GM13977 (cell line): ENCODE data around the gene ULK2.
A peak's percentile ranks its signal among the peaks of the same experiment; 100 is the strongest.

Experiments
- DNase-seq: peaks from one replicate; pipeline ENCODE4 v3.0.0; 2012; ENCODE audit warnings: low spot score
- CTCF ChIP-seq: IDR thresholded peaks from 2 replicates; pipeline ENCODE4 v1.5.1; 2012; ENCODE audit warnings: mild to moderate bottlenecking, control low read depth; ENCODE audit not compliant: insufficient read depth; ENCODE audit errors: extremely low read depth, missing control alignments
- in situ Hi-C: fragments of 300-500 bp; cut with MboI; formaldehyde crosslinking; loops from one replicate; pipeline ENCODE4 v1.12.0; 2022; ENCODE audit warnings: low sequenced_read_pairs, low pct_unique_long_range_greater_than_20kb, mixed read lengths, inconsistent platforms; ENCODE audit not compliant: unreplicated experiment

The ULK2 gene

GRCh38 chr17:19867329-19868078 is at the start of gene ULK2:
ULK2 (minus strand) TSS chr17:19867936; CDS start chr17:19867417, 519 bp downstream.
- DNase-seq, result peak; percentile 77
- in situ Hi-C loops, result loop anchor here (10.0 kb wide), 1 partner anchor 63 kb away; no protein-coding TSS in a partner anchor
- peak; percentile 13 for TF ChIP-seq CTCF

- DNase-seq, result no peak
- no peak for TF ChIP-seq CTCF
- in situ Hi-C loops, result no loop called here
Measured at GRCh38 chr17:19915245-19915978, 47.7 kb upstream of the ULK2 start.

GRCh38 chr17:19911033-19911432 is 43.3 kb upstream of the ULK2 start:
- in situ Hi-C loops, result no loop called here
- DNase-seq, result no peak
- TF ChIP-seq CTCF, result no peak

DNA sequence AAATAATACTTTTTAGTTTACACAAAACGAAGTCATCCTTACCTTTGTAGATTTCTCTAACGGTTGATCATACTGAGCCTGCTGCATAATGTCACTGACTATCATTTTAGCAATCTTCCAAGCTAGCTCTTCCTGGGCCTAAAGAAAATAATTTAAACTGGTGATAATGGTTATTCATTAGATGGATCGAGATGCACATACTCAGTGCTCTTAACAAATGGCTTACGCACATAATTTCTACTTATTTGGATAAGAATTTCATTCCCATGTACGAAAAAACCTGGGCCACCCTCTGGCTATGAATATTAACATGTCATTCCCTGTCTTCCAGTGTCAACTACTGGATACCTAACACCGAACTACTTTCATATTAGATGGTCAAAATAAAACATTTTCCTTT is 41.4 kb upstream of the ULK2 start:
- in situ Hi-C loops, result no loop called here
- TF ChIP-seq CTCF, result no peak
- no peak for DNase-seq

DNA sequence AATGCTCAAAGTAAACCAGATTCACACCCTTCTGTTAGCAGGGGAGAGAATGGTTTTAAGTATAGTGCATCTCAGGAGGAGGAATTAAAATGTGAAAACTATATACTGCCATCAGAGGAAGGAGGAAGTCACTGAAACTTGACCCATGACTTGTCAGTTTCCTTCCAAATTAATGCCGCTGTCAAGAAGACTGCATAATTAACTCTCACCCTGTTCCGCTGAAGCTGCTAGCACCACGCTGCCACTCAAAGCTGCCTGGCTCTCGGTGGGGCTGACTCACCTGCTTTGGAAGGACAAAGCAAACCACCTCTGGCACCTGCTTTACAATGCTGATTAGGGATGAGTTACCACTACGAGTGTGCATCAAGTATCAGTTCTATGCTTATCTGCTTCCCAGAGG is 37.8 kb upstream of the ULK2 start:
- in situ Hi-C loops, result no loop called here
- no peak for TF ChIP-seq CTCF
- no peak for DNase-seq

DNA sequence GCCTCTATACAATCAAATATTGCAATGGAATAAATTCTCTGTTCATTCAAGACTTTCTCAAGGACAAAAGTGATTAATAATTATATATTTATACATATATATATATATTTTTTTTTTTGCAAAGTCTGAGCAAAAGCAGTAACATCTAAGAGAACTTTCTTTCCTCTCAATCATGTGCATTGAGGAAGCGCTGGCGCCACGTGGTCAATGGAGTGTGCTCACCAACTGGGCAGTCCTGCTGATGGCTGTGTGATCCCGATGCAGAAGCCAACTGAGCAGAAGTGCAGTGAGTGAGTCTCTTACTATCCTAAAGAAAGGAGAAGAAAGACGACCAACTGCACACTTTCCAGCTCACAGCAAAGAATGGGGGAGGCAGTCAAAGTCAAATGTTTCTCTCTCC is 37.2 kb upstream of the ULK2 start:
- in situ Hi-C loops, result no loop called here
- no peak for TF ChIP-seq CTCF
- DNase-seq, result no peak
